SK-N-SH (cell line): ENCODE measurements around the gene TRPM1. TPM values are rescaled to one million over a fixed set of nuclear protein-coding genes. Genes with fewer than 3 reads are reported as not detected.

Experiments used
- CTCF ChIA-PET: fragments of 300-600, 350-600 bp; formaldehyde crosslinking; extraction: SDS; loops from one replicate; lab custom pipeline; 2021; lab: Yijun Ruan, JAX
- POLR2A ChIA-PET: fragments of 350-600 bp; sonication (Branson Sonifier 250); formaldehyde crosslinking; extraction: SDS; loops from one replicate; lab custom pipeline; 2020; ENCODE audit warnings: antibody characterized with exemption, inconsistent platforms; lab: Yijun Ruan, JAX
- DNase-seq: peaks from one replicate; pipeline ENCODE4 v3.0.0; 2012
- H2AFZ ChIP-seq: fragments of 200-600 bp; sonication (generic); 2 replicates; pipeline ENCODE4 v1.8.1; 2016; ENCODE audit warnings: antibody characterized with exemption, mild to moderate bottlenecking, low read depth
- H3F3A ChIP-seq: fragments of 200-600 bp; sonication (generic); replicated peaks from 2 replicates; pipeline ENCODE3; 2016; ENCODE audit warnings: antibody characterized with exemption, mild to moderate bottlenecking; ENCODE audit not compliant: insufficient read depth
- H3K27ac ChIP-seq, 2 experiments: fragments of 200-500 bp in 1 of 2; fragments of 200-600 bp in 1 of 2; sonication (Bioruptor generic) in 1 of 2; sonication (generic), shearing (Covaris generic) in 1 of 2; 2 replicates each; pipeline versions ENCODE4 v1.5.1 to v1.6.1; 2014 to 2016; ENCODE audit warnings: low read depth in 2 of 2, inconsistent platforms in 1 of 2, low read length in 1 of 2, mild to moderate bottlenecking in 1 of 2, mixed read lengths in 1 of 2
- H3K27me3 ChIP-seq: fragments of 200-600 bp; sonication (generic), shearing (Covaris generic); 2 replicates; pipeline ENCODE4 v1.6.1; 2016; ENCODE audit warnings: mixed run types; ENCODE audit not compliant: insufficient read depth
- H3K36me3 ChIP-seq, 2 experiments: fragments of 200-500 bp in 1 of 2; fragments of 200-600 bp in 1 of 2; sonication (Bioruptor generic) in 1 of 2; sonication (generic) in 1 of 2; replicated peaks in 1 of 2; 2 replicates each; pipeline versions ENCODE3 to v1.5.1; 2014 to 2016; ENCODE audit warnings: low read length in 1 of 2, mild to moderate bottlenecking in 1 of 2; ENCODE audit not compliant: insufficient read depth in 2 of 2, control insufficient read depth in 1 of 2
- H3K4me1 ChIP-seq, 2 experiments: fragments of 200-500 bp in 1 of 2; fragments of 200-600 bp in 1 of 2; sonication (Bioruptor generic) in 1 of 2; sonication (generic), shearing (Covaris generic) in 1 of 2; 2 replicates each; pipeline versions ENCODE4 v1.5.1 to v1.6.1; 2014 to 2016; ENCODE audit warnings: low read depth in 1 of 2, low read length in 1 of 2, mixed run types in 1 of 2; ENCODE audit not compliant: insufficient read depth in 2 of 2, control insufficient read depth in 1 of 2
- H3K4me2 ChIP-seq: fragments of 200-600 bp; sonication (generic), shearing (Covaris generic); 2 replicates; pipeline ENCODE4 v1.6.1; 2017; ENCODE audit warnings: mixed run types
- H3K4me3 ChIP-seq, 2 experiments: fragments of 200-500 bp in 1 of 2; fragments of 200-600 bp in 1 of 2; sonication (Bioruptor generic) in 1 of 2; sonication (generic), shearing (Covaris generic) in 1 of 2; 2 replicates each; pipeline versions ENCODE4 v1.5.1 to v1.8.1; 2014 to 2016; ENCODE audit warnings: low read depth in 2 of 2, inconsistent platforms in 1 of 2, low read length in 1 of 2, mild to moderate bottlenecking in 1 of 2, mixed read lengths in 1 of 2, moderate library complexity in 1 of 2
- H3K79me2 ChIP-seq: fragments of 200-600 bp; sonication (generic); 2 replicates; pipeline ENCODE4 v1.8.1; 2017; ENCODE audit warnings: mild to moderate bottlenecking; ENCODE audit not compliant: insufficient read depth
- H3K9ac ChIP-seq: fragments of 200-600 bp; sonication (generic); 2 replicates; pipeline ENCODE4 v1.6.1; 2017; ENCODE audit warnings: mixed run types
- H3K9me2 ChIP-seq: fragments of 200-600 bp; sonication (generic); 2 replicates; pipeline ENCODE4 v1.6.1; 2017; ENCODE audit warnings: mixed run types
- H3K9me3 ChIP-seq: fragments of 200-600 bp; sonication (generic); 2 replicates; pipeline ENCODE4 v1.6.1; 2017; ENCODE audit warnings: mixed run types, mild to moderate bottlenecking, moderate library complexity
- H4K20me1 ChIP-seq: fragments of 200-600 bp; sonication (generic); 2 replicates; pipeline ENCODE4 v1.6.1; 2017; ENCODE audit warnings: mild to moderate bottlenecking, mixed run types; ENCODE audit not compliant: insufficient read depth
- CHD2 ChIP-seq: fragments of 150-350 bp; IDR thresholded peaks from 2 replicates; pipeline ENCODE4 v1.6.1; 2018; ENCODE audit warnings: low read length; ENCODE audit not compliant: partially characterized antibody
- CTCF ChIP-seq: fragments of 200-600 bp; sonication (generic); IDR thresholded peaks from 2 replicates; pipeline ENCODE4 v1.6.1; 2017; ENCODE audit warnings: antibody characterized with exemption, mild to moderate bottlenecking, moderate library complexity
- FOXJ3 ChIP-seq: sonication (generic); formaldehyde crosslinking; IDR thresholded peaks from 2 replicates; pipeline ENCODE4 v1.5.1; 2020; ENCODE audit warnings: mild to moderate bottlenecking, missing genetic modification reagents
- MXI1 ChIP-seq: IDR thresholded peaks from 2 replicates; pipeline ENCODE4 v1.6.1; 2012; ENCODE audit warnings: mild to moderate bottlenecking, low read depth, low read length, improper control_type of control experiment
- PBX3 ChIP-seq: IDR thresholded peaks from 2 replicates; pipeline ENCODE4; 2012
- POLR2AphosphoS5 ChIP-seq: IDR thresholded peaks from 2 replicates; pipeline ENCODE4 v1.6.1; 2012; ENCODE audit warnings: low read depth, low read length
- RAD21 ChIP-seq: IDR thresholded peaks from 2 replicates; pipeline ENCODE4 v1.6.1; 2012; ENCODE audit warnings: mild to moderate bottlenecking, low read length
- RCOR1 ChIP-seq: fragments of 150-350 bp; IDR thresholded peaks from 2 replicates; pipeline ENCODE4 v1.6.1; 2017; ENCODE audit warnings: antibody characterized with exemption, low read length
- REST ChIP-seq: IDR thresholded peaks from 2 replicates; pipeline ENCODE4 v1.6.1; 2012; ENCODE audit warnings: mild to moderate bottlenecking, low read depth, low read length, moderate library complexity
- SMC3 ChIP-seq: IDR thresholded peaks from 2 replicates; pipeline ENCODE4 v1.6.1; 2012; ENCODE audit warnings: low read depth, low read length, improper control_type of control experiment
- TEAD4 ChIP-seq: IDR thresholded peaks from 2 replicates; pipeline ENCODE4 v1.4.0; 2012; ENCODE audit warnings: mild to moderate bottlenecking, borderline replicate concordance; ENCODE audit not compliant: insufficient read depth
- YY1 ChIP-seq: IDR thresholded peaks from 2 replicates; pipeline ENCODE4 v1.4.0; 2012; ENCODE audit warnings: low read depth, mild to moderate bottlenecking
- WGBS: methylation state at CpG from one replicate; pipeline ENCODE4 v1.1.6; 2017; ENCODE audit warnings: low lambda C conversion rate; 5-methylcytosine and 5-hydroxymethylcytosine counted together
- polyA plus RNA-seq, 3 experiments: library from polyadenylated mRNA; depleted of rRNA; stranded (reverse); fragments of >200 nt; gene quantifications; 2 replicates each; pipeline ENCODE4 v1.2.3, GENCODE V29; 2012

TRPM1 gene
- polyA plus RNA-seq, 1 of the 3 experiments (the other 2 are of a cell fraction): not detected

GRCh38 chr15:31111091-31111647 is 9.6 kb upstream of the TRPM1 start:
- Histone ChIP-seq H3K27me3 (no peaks in the 10 kb centered on the region), H3K9ac (no peak overlapping the region), H3K4me3 (no peak overlapping the region), H4K20me1 (no peaks in the 10 kb centered on the region), H3K4me1 (no peaks in the 10 kb centered on the region), H3K9me3 (0 out of 2 replicates have a peak, but pooled peaks cover 3% of the 10 kb centered on the region), H3K4me2 (no peak overlapping the region), H2AFZ (no peak overlapping the region), H3F3A (no peaks in the 10 kb centered on the region), H3K27ac (no peak overlapping the region), H3K79me2 (no peaks in the 10 kb centered on the region), H3K9me2 (no peaks in the 10 kb centered on the region), H3K36me3 (no peaks in the 10 kb centered on the region)
- CTCF ChIA-PET: interaction anchor here (2.9 kb wide), 1 partner anchor 18 kb away, joined by 11 read pairs; no protein-coding TSS in a partner anchor
- no peak for DNase-seq
- POLR2A ChIA-PET: no interaction called here
- TF ChIP-seq RAD21 (no peak), CHD2 (no peak), SMC3 (no peak), REST (no peak), MXI1 (no peak), YY1 (no peak), POLR2AphosphoS5 (no peak), FOXJ3 (no peak)
- WGBS: 48% methylated on average over 5 of the region's 5 CpGs

GRCh38 chr15:31108836-31109235 is 7.3 kb upstream of the TRPM1 start:
- H3K27ac ChIP-seq: no peak overlapping the region
- no peak overlapping the region for H3K9ac ChIP-seq
- TF ChIP-seq PBX3: no peak
- TF ChIP-seq RCOR1: no peak
- TF ChIP-seq REST: no peak
- TF ChIP-seq YY1: no peak
- TF ChIP-seq TEAD4: no peak
- TF ChIP-seq FOXJ3: no peak
- no peak for TF ChIP-seq CTCF
- TF ChIP-seq, all 33 proteins: peak for 0
- ChIA-PET POLR2A (no interaction called here), CTCF (no interaction called here)
- Histone ChIP-seq H3K4me1 (0 out of 4 replicates have a peak, but pooled peaks cover 2 to 7% of the 10 kb centered on the region in 2 experiments), H3K27me3 (no peaks in the 10 kb centered on the region), H3K79me2 (no peaks in the 10 kb centered on the region), H3K9me3 (0 out of 2 replicates have a peak, but pooled peaks cover 3% of the 10 kb centered on the region), H3K36me3 (no peaks in the 10 kb centered on the region), H3F3A (peaks cover 12% of the 10 kb centered on the region), H3K4me2 (no peak overlapping the region), H2AFZ (no peak overlapping the region), H3K9me2 (no peaks in the 10 kb centered on the region), H3K4me3 (no peak overlapping the region), H4K20me1 (no peaks in the 10 kb centered on the region)
- WGBS: 87% methylated on average over 4 of the region's 4 CpGs
- no peak for DNase-seq
